Stimulated activated naive CD8-positive, alpha-beta T cell treated with anti-CD3 and anti-CD28 coated beads, Interleukin-15, Interleukin-2, amounts not matched to agents 100 ng/mL and 50 ng/mL, for 24 hours (primary cell): ENCODE results near the gene RHCG.

Experiments used
- H3K27ac Mint-ChIP-seq: one replicate; pipeline ENCODE4 v1.8.0; 2021; ENCODE audit warnings: mild to moderate bottlenecking, mixed read lengths
- H3K27me3 Mint-ChIP-seq: one replicate; pipeline ENCODE4 v1.8.0; 2021; ENCODE audit warnings: mixed read lengths
- H3K36me3 Mint-ChIP-seq: one replicate; pipeline ENCODE4 v1.8.0; 2021; ENCODE audit warnings: low read depth, mixed read lengths
- H3K4me1 Mint-ChIP-seq: one replicate; pipeline ENCODE4 v1.8.0; 2021; ENCODE audit warnings: low read depth, mixed read lengths
- H3K4me3 Mint-ChIP-seq: one replicate; pipeline ENCODE4 v1.8.0; 2021; ENCODE audit warnings: mild to moderate bottlenecking, mixed read lengths
- H3K9me3 Mint-ChIP-seq: one replicate; pipeline ENCODE4 v1.8.0; 2021; ENCODE audit warnings: mixed read lengths

Gene RHCG

DNA sequence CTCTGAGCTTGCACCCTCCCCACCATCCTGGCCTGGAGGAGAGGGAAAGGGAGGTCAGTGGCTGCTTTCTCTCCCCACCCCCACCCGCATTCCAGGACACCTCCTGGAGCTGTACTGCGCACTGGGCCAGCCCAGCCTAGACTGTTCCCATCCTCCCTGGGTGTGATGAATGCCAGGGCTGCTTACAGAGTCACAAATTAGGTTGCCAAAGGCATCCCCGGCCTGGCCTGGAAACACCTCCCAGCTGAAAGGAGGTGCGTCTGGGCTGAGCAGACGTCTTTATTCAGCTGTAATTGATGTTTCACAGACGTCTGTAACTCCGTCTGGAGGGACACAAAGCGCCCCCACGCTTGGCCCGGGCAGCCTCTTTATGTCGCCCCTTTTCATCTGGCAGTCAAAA lies 47.6 kb downstream of the RHCG start:
- H3K27ac Mint-ChIP-seq: no peak overlapping the region
- no peaks in the 10 kb centered on the region for H3K9me3 Mint-ChIP-seq
- H3K4me3 Mint-ChIP-seq: no peak overlapping the region
- no peaks in the 10 kb centered on the region for H3K36me3 Mint-ChIP-seq
- peaks cover 43% of the 10 kb centered on the region for H3K27me3 Mint-ChIP-seq
- H3K4me1 Mint-ChIP-seq: no peaks in the 10 kb centered on the region

DNA sequence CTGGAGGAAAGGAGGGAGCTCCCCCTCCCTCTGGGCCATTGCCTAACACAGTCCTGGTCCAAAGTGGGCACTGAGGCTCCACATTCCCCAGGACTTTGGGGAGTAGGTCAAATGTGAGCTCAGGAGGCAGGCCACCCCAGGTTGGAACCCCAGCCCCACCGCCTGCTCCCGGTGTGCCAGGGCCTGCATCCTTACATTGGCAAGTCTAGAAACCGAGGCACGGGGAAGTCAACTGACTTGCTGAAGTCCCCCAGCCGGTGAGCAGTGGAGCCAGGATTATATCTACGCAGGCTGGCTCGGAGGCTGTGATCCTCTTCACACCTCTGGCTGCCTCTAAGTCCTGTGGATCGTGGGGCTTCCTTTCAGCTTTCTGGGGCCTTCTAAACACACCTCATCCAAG lies 48.7 kb downstream of the RHCG start:
- Mint-ChIP-seq H3K27me3 (peaks cover 32% of the 10 kb centered on the region), H3K36me3 (no peaks in the 10 kb centered on the region), H3K27ac (no peak overlapping the region), H3K4me3 (no peak overlapping the region), H3K9me3 (no peaks in the 10 kb centered on the region), H3K4me1 (no peaks in the 10 kb centered on the region)

DNA sequence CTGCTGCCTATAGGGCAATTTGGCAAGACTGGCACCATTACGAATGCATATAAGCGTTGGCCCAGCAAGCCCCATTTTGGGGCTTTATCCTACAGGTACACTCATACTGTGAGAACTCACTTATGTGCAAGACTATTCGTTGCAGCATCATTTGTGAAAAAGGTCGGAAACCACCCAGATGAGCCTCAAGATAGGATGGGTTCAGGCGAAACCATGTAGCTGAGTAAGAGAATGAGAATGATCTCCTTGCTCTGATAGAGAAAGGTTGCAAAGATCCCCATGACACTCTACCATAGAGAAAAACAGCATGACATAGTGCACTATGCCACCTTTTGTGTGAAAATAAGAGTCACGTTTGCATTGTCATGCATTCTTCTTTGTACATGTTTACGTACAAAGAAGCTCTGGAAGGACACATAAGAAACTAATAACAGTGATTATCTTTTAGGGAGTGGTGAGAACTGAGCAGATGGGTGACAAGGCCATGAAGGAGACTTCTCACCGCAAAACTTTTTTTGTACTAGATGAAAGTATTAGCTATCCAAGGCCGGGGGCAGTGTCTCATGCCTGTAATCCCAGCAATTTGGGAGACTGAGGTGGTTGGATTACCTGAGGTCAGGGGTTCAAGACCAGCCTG lies 50.0 kb downstream of the RHCG start:
- H3K4me3 Mint-ChIP-seq: no peak overlapping the region
- H3K27me3 Mint-ChIP-seq: peaks cover 31% of the 10 kb centered on the region
- no peaks in the 10 kb centered on the region for H3K9me3 Mint-ChIP-seq
- peaks cover 6% of the 10 kb centered on the region for H3K4me1 Mint-ChIP-seq
- no peak overlapping the region for H3K27ac Mint-ChIP-seq
- no peaks in the 10 kb centered on the region for H3K36me3 Mint-ChIP-seq

DNA sequence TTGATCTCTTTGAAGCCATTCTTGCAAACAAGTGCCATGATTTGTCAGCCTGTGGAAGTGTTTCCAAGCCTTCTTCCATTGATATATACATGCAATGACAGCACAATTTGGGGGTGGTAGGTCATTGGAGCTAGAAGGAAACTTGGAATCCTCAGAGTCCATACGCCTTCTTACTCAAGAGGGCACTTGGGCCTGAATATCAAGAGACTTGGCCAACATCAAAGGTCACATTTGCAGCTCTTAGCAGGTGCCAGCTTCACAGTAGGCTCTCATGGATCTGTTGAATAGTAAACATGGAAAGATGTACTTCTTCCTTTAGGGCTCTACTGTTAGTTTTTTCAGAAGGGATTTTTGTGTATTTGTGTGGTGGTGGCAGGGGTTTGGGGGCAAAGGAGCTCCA lies 50.9 kb downstream of the RHCG start:
- Mint-ChIP-seq H3K4me1 (peaks cover 8% of the 10 kb centered on the region), H3K4me3 (no peak overlapping the region), H3K27me3 (peaks cover 26% of the 10 kb centered on the region), H3K36me3 (no peaks in the 10 kb centered on the region), H3K27ac (no peak overlapping the region), H3K9me3 (no peaks in the 10 kb centered on the region)

DNA sequence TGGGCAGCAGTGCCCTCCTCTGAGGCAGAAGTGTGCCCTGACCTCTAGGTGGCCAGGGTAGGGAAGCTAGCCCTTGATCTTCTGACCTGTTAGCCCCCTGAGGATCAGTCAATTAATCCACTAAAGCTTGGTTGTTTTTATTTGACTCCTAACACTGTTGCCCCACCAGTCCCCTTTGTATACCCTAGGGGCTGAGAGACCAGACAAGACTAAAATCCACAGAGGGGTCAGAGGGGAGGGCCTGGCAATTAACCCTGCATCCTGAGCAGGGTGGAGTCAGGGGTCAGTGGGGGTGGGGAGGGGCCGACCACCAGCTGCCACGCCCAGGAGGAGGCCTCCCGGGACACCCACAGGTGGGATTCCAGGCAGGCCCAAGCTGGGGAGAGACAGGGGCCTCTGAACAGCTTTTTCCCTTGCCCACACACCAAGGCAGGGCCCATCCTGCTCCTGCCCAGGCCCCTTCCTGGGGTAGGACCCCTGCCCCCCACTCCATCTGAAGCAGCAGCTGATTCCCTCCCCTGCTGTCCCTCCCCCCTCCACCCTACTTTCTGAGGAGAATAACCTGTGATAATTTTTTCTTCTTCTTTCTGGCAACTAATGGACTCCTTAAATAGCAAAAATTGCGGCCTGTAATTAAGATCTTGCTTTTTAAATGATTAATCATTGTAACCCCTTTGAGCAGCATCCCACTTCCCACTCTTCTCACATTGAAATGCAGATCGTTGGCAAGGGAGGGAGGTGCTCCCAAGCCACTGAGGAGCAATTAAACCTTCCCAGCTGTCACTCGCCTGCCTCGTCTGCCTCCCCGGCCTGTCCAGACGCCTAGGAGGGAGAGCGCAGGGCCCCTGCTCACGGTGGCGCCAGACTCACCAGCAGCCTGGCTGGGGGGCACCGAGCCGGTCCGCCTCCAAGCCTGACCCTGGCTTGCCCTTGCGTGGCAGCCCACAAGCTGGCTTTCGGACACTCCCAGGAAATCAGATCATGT lies 51.9 kb downstream of the RHCG start:
- Mint-ChIP-seq H3K4me1 (peaks cover 8% of the 10 kb centered on the region), H3K4me3 (no peak overlapping the region), H3K27me3 (peaks cover 22% of the 10 kb centered on the region), H3K27ac (no peak overlapping the region), H3K9me3 (no peaks in the 10 kb centered on the region), H3K36me3 (no peaks in the 10 kb centered on the region)

- Mint-ChIP-seq H3K27ac (no peak overlapping the region), H3K4me1 (peaks cover 8% of the 10 kb centered on the region), H3K36me3 (no peaks in the 10 kb centered on the region), H3K4me3 (no peak overlapping the region), H3K27me3 (peaks cover 20% of the 10 kb centered on the region), H3K9me3 (no peaks in the 10 kb centered on the region)
Measured at GRCh38 chr15:89443581-89443980, 52.8 kb downstream of the RHCG start.

GRCh38 chr15:89442671-89443307 lies 53.6 kb downstream of the RHCG start:
- peaks cover 8% of the 10 kb centered on the region for H3K4me1 Mint-ChIP-seq
- no peaks in the 10 kb centered on the region for H3K9me3 Mint-ChIP-seq
- no peaks in the 10 kb centered on the region for H3K36me3 Mint-ChIP-seq
- peaks cover 19% of the 10 kb centered on the region for H3K27me3 Mint-ChIP-seq
- H3K4me3 Mint-ChIP-seq: no peak overlapping the region
- H3K27ac Mint-ChIP-seq: no peak overlapping the region

DNA sequence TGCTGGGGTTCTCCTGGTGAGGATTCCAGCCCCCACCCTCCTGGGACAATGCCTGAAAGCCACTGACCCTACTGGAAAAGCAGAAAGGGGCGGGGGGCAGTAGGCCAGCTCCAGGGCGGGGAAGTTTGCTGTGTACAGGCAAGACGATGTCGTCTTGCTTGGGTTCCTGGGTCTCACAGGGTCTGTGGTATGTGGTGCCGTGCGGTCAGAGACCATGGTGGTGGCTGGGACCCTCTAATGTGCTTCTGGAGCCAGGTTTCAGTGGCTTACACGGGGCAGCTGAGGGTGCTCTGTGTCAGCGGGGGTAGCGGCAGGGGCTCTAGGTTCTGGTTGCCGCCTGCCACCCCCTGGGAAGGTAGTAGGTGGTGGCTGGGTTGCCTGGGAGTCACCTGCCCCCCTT lies 54.2 kb downstream of the RHCG start:
- Mint-ChIP-seq H3K4me1 (peaks cover 8% of the 10 kb centered on the region), H3K27me3 (peaks cover 21% of the 10 kb centered on the region), H3K36me3 (no peaks in the 10 kb centered on the region), H3K4me3 (no peak overlapping the region), H3K9me3 (no peaks in the 10 kb centered on the region), H3K27ac (no peak overlapping the region)

DNA sequence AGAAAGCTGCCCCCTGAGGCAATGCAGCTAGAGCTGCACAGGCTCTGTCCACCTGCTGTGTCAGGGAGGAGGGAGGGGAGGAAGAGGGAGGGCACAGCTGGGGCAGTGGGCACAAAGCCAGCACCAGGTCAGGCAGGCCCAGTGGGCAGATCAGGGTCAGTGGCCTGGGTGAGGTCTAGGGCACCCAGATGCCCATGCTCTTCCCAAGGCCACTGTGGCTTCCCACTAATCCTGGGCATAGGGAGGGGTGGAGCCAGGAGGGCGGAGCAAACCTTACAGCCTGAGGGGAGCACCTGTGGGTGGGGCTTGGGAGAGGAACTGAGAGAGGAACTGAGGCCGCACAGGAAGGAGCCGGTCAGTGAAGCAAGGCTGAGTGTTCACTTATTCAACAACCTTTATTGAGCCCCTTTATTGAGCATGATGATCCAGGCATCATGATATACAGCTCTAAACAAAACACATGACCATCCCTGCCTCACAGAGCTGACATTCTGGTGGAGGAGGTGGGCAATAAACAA lies 55.0 kb downstream of the RHCG start:
- Mint-ChIP-seq H3K27ac (no peak overlapping the region), H3K9me3 (no peaks in the 10 kb centered on the region), H3K36me3 (no peaks in the 10 kb centered on the region), H3K4me3 (no peak overlapping the region), H3K4me1 (peaks cover 8% of the 10 kb centered on the region), H3K27me3 (peaks cover 22% of the 10 kb centered on the region)

GRCh38 chr15:89439764-89440163 lies 56.6 kb downstream of the RHCG start:
- no peak overlapping the region for H3K27ac Mint-ChIP-seq
- peaks cover 25% of the 10 kb centered on the region for H3K27me3 Mint-ChIP-seq
- no peaks in the 10 kb centered on the region for H3K9me3 Mint-ChIP-seq
- no peak overlapping the region for H3K4me3 Mint-ChIP-seq
- no peaks in the 10 kb centered on the region for H3K36me3 Mint-ChIP-seq
- peaks cover 8% of the 10 kb centered on the region for H3K4me1 Mint-ChIP-seq

GRCh38 chr15:89436560-89437311 lies 59.6 kb downstream of the RHCG start:
- no peaks in the 10 kb centered on the region for H3K36me3 Mint-ChIP-seq
- peaks cover 6% of the 10 kb centered on the region for H3K4me1 Mint-ChIP-seq
- peaks cover 33% of the 10 kb centered on the region for H3K27me3 Mint-ChIP-seq
- H3K9me3 Mint-ChIP-seq: no peaks in the 10 kb centered on the region
- no peak overlapping the region for H3K27ac Mint-ChIP-seq
- H3K4me3 Mint-ChIP-seq: no peak overlapping the region

GRCh38 chr15:89435362-89435761 lies 61.0 kb downstream of the RHCG start:
- Mint-ChIP-seq H3K27me3 (peaks cover 35% of the 10 kb centered on the region), H3K36me3 (no peaks in the 10 kb centered on the region), H3K9me3 (no peaks in the 10 kb centered on the region), H3K27ac (no peak overlapping the region), H3K4me3 (no peak overlapping the region), H3K4me1 (peaks cover 3% of the 10 kb centered on the region)

DNA sequence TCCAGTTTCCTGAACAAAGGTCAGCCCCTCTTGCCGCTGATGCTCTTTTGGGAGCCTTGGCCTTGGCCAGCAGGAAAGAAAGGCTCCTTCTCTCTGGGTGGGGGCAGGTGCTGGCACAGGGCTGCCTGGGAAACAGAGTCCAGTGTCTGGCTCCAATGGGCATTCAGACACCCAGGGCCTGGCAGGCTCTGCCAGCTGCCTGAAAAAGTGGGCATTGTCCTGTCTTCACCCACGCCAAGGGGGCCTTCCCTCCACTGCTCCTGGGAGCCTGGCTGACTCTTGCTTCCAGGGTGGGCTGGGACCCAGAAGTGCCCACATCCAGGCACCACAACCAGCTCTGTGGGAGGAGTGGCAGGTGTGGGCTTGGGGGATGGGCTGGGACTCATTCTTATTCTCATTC lies 62.7 kb downstream of the RHCG start:
- Mint-ChIP-seq H3K4me1 (peaks cover 5% of the 10 kb centered on the region), H3K9me3 (no peaks in the 10 kb centered on the region), H3K27me3 (peaks cover 35% of the 10 kb centered on the region), H3K4me3 (no peak overlapping the region), H3K27ac (no peak overlapping the region), H3K36me3 (no peaks in the 10 kb centered on the region)

DNA sequence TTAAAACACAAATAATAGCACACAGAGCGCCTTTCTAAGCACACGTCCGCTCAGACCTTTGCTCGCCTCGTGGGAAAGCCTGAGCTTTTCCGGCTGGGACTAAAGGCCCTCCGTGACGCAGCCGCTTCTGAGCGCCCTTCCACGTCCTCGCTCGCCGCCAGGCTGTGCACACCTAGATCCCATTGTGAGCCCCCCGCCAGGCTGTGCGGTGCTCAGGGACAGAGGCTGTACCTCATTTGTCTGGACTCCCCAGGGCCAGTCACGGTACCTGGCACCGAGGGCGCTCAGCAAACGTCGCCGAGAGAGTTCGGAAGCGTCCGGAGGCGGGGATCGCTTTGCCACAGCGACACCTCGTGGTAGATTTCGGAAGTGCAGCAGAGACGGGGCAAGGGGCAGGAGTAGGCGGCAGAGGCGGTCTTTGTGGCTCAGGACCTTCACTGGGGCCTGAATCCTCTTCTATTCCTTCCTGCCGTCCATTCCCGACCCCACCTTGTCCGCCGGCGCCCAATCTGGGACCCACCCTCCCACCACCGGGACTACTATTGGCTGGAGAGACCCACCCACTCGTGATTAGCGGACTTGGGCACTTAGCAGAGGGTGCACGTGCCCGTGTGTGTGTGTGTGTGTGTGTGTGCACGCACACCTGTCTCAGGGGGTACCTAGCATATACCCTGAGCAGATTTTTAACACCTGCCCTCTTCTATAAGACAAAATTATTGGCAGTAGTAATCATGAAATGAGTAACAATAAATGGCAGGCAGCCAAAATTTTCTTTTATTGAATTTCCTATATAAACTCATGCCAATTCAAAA lies 65.6 kb downstream of the RHCG start:
- peak overlapping the region; percentile 79 for H3K4me3 Mint-ChIP-seq
- H3K27me3 Mint-ChIP-seq: peaks cover 26% of the 10 kb centered on the region
- peaks cover 5% of the 10 kb centered on the region for H3K4me1 Mint-ChIP-seq
- H3K9me3 Mint-ChIP-seq: no peaks in the 10 kb centered on the region
- H3K36me3 Mint-ChIP-seq: no peaks in the 10 kb centered on the region
- no peak overlapping the region for H3K27ac Mint-ChIP-seq
